Left hindlimb (tissue), 1 donor: ENCODE results near the gene PLEK2.
"Not testable (repeated sequence)": the region's sequence is repeated elsewhere in the genome, so short reads cannot be mapped to it uniquely, and the experiment has no call there.

Experiments used
- DNase-seq: peaks from one replicate; pipeline ENCODE4 v3.0.0-alpha.2; 2018

The PLEK2 gene

DNA sequence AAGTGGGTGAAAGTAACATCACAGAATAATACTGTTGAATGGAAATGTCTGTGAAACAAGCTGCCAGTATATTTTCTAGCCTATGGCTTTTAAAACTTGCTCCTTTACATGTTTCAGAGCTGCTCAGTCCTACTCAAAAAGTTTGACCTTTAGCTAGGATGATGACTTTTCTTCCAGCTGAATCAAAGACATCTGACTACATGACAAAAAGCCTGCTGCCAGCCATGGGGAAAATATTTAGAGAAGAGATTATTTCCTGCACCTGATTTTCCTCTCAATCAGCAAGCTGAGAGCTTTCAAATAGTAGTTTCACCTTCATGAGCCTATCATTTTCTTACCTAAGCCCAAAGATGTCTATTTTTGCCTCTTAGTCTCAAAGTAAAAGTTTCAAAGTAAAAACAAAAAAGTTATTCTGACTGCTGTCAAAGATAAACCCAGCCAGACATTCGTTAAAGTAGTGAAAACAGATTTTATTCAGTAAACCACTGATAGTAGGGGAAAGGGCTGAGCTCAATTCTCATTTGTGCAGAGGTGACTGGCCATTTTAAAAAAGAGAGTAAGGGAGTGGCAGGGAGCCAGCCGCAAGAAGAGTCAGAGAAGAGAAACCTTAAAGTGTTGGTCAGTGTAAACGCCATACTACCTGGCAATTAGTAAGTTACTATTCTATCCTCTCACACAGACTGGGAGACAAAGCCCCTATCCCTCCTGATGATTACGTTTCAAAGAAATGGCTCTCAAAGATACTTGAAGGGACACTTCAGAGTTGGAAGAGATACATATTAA, 54.6 kb downstream of the PLEK2 start:
- no peak for DNase-seq

DNA sequence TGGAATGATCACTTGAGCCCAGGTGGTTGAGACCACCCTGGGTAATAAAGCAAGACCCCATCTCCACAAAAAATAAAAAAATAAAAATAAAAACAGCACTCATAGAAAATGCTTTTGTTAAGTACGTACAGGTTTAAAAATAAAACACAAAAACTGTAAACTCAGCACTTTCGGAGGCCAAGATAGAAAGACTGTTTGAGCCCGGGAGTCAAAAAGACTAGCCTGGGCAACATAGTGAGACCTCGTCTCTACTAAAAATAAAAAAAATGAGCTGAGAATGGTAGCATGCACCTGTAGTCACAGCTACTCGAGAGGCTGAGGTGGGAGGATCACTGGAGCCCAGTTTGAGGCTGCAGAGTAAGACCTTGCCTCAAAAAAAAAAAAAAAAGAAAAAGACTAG, 59.9 kb downstream of the PLEK2 start:
- no peak for DNase-seq

DNA sequence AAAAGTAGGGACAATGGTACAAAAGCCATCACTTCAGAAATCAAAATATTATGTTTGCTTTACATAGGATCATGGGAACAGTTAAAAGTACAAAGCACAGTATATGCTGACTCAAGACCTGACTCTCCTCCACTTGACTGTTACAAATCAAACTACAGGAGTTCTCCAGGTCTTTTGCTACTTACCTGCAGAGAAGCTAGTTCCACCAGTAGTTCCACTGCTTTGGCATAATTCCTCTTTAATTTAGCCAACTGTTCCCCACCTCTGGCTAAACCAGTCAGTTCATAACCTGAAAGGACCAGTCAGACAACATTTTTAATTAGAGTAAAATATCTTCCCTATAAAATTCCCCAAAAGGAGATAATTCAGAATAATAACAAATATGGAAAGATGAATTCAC, 66.4 kb downstream of the PLEK2 start:
- no peak for DNase-seq

DNA sequence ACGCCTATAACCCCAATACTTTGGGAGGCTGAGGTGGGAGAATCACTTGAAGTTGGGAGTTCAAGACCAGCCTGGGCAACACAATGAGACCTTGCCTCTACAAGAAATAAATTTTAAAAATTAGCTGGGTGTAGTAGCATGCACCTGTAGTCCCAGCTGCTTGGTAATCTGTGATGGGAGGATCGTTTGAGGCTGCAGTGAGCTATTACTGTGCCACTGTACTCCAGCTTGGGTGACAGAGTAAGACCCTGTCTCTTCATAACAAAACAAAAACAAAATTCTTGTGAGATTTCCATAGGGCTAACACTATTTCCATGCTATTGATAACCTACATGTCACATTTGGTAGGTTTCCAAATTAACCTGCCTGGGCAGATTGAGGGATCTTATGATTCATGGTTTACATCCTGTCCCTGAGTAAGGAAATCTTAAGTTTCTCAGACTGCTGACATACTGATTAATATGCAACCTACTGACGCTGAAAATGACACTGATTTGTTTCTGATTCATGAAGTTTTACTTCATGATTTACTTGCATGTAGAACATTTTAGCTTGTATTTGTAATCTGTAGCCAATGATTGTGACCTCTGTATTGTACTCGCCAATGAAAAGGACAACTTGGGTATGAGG, 68.2 kb downstream of the PLEK2 start:
- no peak for DNase-seq

DNA sequence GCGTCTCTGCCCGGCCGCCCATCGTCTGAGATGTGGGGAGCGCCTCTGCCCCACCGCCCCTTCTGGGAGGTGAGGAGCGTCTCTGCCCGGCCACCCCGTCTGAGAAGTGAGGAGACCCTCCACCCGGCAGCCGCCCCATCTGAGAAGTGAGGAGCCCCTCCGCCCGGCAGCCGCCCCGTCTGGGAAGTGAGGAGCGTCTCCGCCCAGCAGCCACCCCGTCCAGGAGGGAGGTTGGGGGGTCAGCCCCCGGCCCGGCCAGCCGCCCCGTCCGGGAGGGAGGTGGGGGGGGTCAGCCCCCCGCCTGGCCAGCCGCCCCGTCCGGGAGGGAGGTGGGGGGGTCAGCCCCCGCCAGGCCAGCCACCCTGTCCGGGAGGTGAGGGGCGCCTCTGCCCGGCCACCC, 70.7 kb downstream of the PLEK2 start:
- DNase-seq, result not testable (repeated sequence)
